ENCODE results near the gene PRDM15. TPM values are rescaled to one million over a fixed set of nuclear protein-coding genes. Genes with fewer than 3 reads are reported as not detected.
A peak's percentile ranks its signal among the peaks of the same experiment; 100 is the strongest.

The PRDM15 gene
- total and polyA plus RNA-seq, 2 experiments from 2014 or later, result 2.3 to 4.2 TPM

- no peak for DNase-seq
- H3K36me3 ChIP-seq (ENCODE audit: low read depth), result no peaks in the 10 kb centered on the region
- in situ Hi-C loops (cut with MboI), result no loop called here
Observed at GRCh38 chr21:41753006-41753898, 125.9 kb downstream of the PRDM15 start.

GRCh38 chr21:41752231-41752681 lies 126.9 kb downstream of the PRDM15 start:
- Histone ChIP-seq H3K36me3 (ENCODE audit: low read depth) (no peaks in the 10 kb centered on the region), H3K4me1 (ENCODE audit: insufficient read depth) (peaks cover 38% of the 10 kb centered on the region), H3K9me2 (ENCODE audit: insufficient read depth) (no peaks in the 10 kb centered on the region), H2AFZ (no peak overlapping the region), H3K27me3 (replicated peaks; ENCODE audit: insufficient read depth) (no peaks in the 10 kb centered on the region), H3K79me2 (ENCODE audit: insufficient read depth) (no peaks in the 10 kb centered on the region), H3K27ac (0 out of 2 replicates have a peak overlapping the region, but pooled peaks have one; percentile 11), H3K9me3 (ENCODE audit: low read depth) (no peaks in the 10 kb centered on the region), H3K4me2 (ENCODE audit: unreplicated experiment) (peak overlapping the region; percentile 48), H4K20me1 (ENCODE audit: insufficient read depth) (no peaks in the 10 kb centered on the region), H3F3A (ENCODE audit: insufficient read depth) (no peaks in the 10 kb centered on the region), H3K9ac (peak overlapping the region; percentile 27; the same call in 1 of the 2 replicates), H3K4me3 (no peak overlapping the region)
- TF ChIP-seq EZH2 (IDR thresholded peaks at IDR 0.05; ENCODE audit: insufficient read depth, poor library complexity, severe bottlenecking) (no peak), EZH2phosphoT487 (IDR thresholded peaks at IDR 0.05; ENCODE audit: insufficient read depth, low read depth) (0 out of 2 replicates have a peak, but pooled peaks have one; percentile 33)
- peak; percentile 91 for DNase-seq
- WGBS, 2 experiments (ENCODE audit: low coverage in 1 of 2, low lambda C conversion rate in 2 of 2, missing lambda C conversion rate in 2 of 2), result 9 to 12% methylated on average over 12 to 13 of the region's 13 CpGs
- in situ Hi-C loops (cut with MboI), result no loop called here

More at GRCh38 chr21:41753006-41753898, 125.9 kb downstream of the PRDM15 start:
- Histone ChIP-seq H2AFZ (no peak overlapping the region), H3K4me3 (no peak overlapping the region), H3K79me2 (ENCODE audit: insufficient read depth) (no peaks in the 10 kb centered on the region), H3K27me3 (replicated peaks; ENCODE audit: insufficient read depth) (no peaks in the 10 kb centered on the region), H3K4me1 (ENCODE audit: insufficient read depth) (peaks cover 38% of the 10 kb centered on the region), H3K9me3 (ENCODE audit: low read depth) (no peaks in the 10 kb centered on the region), H4K20me1 (ENCODE audit: insufficient read depth) (no peaks in the 10 kb centered on the region), H3K9ac (no peak overlapping the region), H3K9me2 (ENCODE audit: insufficient read depth) (no peaks in the 10 kb centered on the region), H3K27ac (no peak overlapping the region), H3F3A (ENCODE audit: insufficient read depth) (no peaks in the 10 kb centered on the region), H3K4me2 (ENCODE audit: unreplicated experiment) (peak overlapping the region; percentile 48)
- TF ChIP-seq EZH2phosphoT487 (IDR thresholded peaks at IDR 0.05; ENCODE audit: insufficient read depth, low read depth), result no peak
- TF ChIP-seq EZH2 (IDR thresholded peaks at IDR 0.05; ENCODE audit: insufficient read depth, poor library complexity, severe bottlenecking), result no peak
- 93% methylated on average over 16 of the region's 16 CpGs for WGBS, 2 experiments (ENCODE audit: low coverage in 1 of 2, low lambda C conversion rate in 2 of 2, missing lambda C conversion rate in 2 of 2)

GRCh38 chr21:41751611-41752011 lies 127.5 kb downstream of the PRDM15 start:
- no peak for DNase-seq
- no peak overlapping the region for H3K4me3 ChIP-seq
- no peak for TF ChIP-seq EZH2 (IDR thresholded peaks at IDR 0.05; ENCODE audit: insufficient read depth, poor library complexity, severe bottlenecking)
- no peak for TF ChIP-seq EZH2phosphoT487 (IDR thresholded peaks at IDR 0.05; ENCODE audit: insufficient read depth, low read depth)
- no peaks in the 10 kb centered on the region for H3K27me3 ChIP-seq (replicated peaks; ENCODE audit: insufficient read depth)
- WGBS, 2 experiments (ENCODE audit: low coverage in 1 of 2, low lambda C conversion rate in 2 of 2, missing lambda C conversion rate in 2 of 2), result 82 to 83% methylated on average over 12 of the region's 12 CpGs
- H3K9me2 ChIP-seq (ENCODE audit: insufficient read depth), result no peaks in the 10 kb centered on the region
- in situ Hi-C loops (cut with MboI), result no loop called here
- H4K20me1 ChIP-seq (ENCODE audit: insufficient read depth), result no peaks in the 10 kb centered on the region
- H3K4me2 ChIP-seq (ENCODE audit: unreplicated experiment), result peak overlapping the region; percentile 48
- no peaks in the 10 kb centered on the region for H3K79me2 ChIP-seq (ENCODE audit: insufficient read depth)
- peak overlapping the region; percentile 31 for H3K27ac ChIP-seq
- peaks cover 38% of the 10 kb centered on the region for H3K4me1 ChIP-seq (ENCODE audit: insufficient read depth)
- 0 out of 2 replicates have a peak overlapping the region, but pooled peaks have one; percentile 12 for H3K9ac ChIP-seq
- no peaks in the 10 kb centered on the region for H3K9me3 ChIP-seq (ENCODE audit: low read depth)
- no peaks in the 10 kb centered on the region for H3K36me3 ChIP-seq (ENCODE audit: low read depth)
- H3F3A ChIP-seq (ENCODE audit: insufficient read depth), result no peaks in the 10 kb centered on the region
- H2AFZ ChIP-seq, result no peak overlapping the region

GRCh38 chr21:41750532-41751151 lies 128.5 kb downstream of the PRDM15 start:
- H3K9me2 ChIP-seq (ENCODE audit: insufficient read depth), result no peaks in the 10 kb centered on the region
- in situ Hi-C loops (cut with MboI), result no loop called here
- no peak overlapping the region for H3K4me2 ChIP-seq (ENCODE audit: unreplicated experiment)
- no peak overlapping the region for H2AFZ ChIP-seq
- H3K36me3 ChIP-seq (ENCODE audit: low read depth), result no peaks in the 10 kb centered on the region
- no peak overlapping the region for H3K9ac ChIP-seq
- H3K4me1 ChIP-seq (ENCODE audit: insufficient read depth), result peaks cover 38% of the 10 kb centered on the region
- H3K79me2 ChIP-seq (ENCODE audit: insufficient read depth), result no peaks in the 10 kb centered on the region
- peak; percentile 29 for DNase-seq
- no peak overlapping the region for H3K27ac ChIP-seq
- no peaks in the 10 kb centered on the region for H4K20me1 ChIP-seq (ENCODE audit: insufficient read depth)
- no peaks in the 10 kb centered on the region for H3F3A ChIP-seq (ENCODE audit: insufficient read depth)
- TF ChIP-seq EZH2phosphoT487 (IDR thresholded peaks at IDR 0.05; ENCODE audit: insufficient read depth, low read depth) (no peak), EZH2 (IDR thresholded peaks at IDR 0.05; ENCODE audit: insufficient read depth, poor library complexity, severe bottlenecking) (no peak)
- no peaks in the 10 kb centered on the region for H3K9me3 ChIP-seq (ENCODE audit: low read depth)
- H3K27me3 ChIP-seq (replicated peaks; ENCODE audit: insufficient read depth), result no peaks in the 10 kb centered on the region
- H3K4me3 ChIP-seq, result no peak overlapping the region
- WGBS, 2 experiments (ENCODE audit: low coverage in 1 of 2, low lambda C conversion rate in 2 of 2, missing lambda C conversion rate in 2 of 2), result 96% methylated on average over 16 of the region's 16 CpGs
